Smooth muscle cell of the brain vasculature (primary cell): Measurements from ENCODE around the gene SRPK2.

Source experiments
- DNase-seq: peaks from one replicate; pipeline ENCODE4 v3.0.0-alpha.2; 2012; ENCODE audit warnings: low read depth, low spot score

Gene SRPK2

DNA sequence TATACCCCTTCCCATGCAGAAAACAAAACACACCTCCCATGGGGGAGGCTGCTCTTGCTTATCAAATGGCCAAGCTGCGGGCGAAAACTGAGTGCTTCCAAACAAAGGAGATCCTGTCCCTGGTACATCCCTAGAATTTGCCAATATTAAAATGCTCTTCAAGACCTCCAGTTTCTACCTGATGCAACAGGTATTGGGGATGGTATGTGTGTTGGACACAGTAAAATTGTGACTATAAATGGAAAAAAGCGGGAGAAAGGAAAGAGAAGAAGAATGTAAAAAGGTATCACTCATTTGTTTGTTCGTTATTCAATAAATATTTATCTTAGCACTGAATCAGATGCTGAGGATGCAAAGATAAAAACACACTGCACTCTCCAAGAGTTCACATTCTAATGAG, 250.8 kb downstream of the SRPK2 start:
- DNase-seq: no peak

DNA sequence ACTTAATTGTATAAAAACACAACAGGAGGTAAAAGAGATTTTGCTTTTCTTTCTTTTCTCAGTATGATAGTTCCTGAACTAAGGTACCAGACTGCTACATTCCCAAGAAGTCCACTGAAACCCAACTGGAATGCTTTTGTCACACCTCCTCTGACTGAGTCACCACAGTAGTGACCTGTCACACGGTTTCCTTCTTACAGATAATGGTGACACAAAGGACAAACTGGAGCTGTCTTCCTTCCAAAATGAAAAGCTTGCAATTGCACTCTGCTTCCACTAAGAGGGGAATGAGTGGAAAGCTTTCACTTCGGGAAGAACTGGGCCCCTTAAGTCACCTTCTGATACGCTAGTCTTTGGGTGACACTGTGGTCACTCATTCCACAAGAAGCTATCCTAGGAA, 252.5 kb downstream of the SRPK2 start:
- DNase-seq: no peak

DNA sequence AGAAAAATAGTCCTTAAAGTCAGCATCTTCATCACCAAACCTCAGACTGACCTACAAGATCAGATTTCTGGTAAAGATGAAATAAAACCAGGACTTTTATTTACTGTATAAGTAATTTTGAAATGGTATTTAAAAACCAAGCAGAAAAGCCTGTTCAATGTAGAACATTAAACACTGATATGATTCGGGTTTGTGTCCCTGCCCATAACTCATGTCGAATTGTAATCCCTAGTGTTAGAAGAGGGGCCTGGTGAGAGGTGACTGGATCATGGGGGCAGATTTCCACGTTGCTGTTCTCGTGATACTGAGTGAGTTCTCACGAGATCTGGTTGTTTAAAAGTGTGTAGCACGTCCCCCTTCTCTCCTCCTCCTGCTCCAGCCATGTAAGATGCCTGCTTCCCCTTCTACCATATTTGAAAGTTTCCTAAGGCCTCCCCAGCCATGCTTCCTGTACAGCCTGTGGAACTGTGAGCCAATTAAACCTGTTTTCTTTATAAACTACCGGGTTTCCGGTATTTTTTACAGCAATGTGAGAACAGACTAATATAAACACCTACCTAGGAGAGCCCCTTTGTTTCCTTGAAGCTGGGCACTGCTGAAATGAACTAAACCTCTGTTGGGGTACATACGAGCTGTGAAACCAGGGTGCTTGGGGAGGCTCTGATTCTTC, 254.6 kb downstream of the SRPK2 start:
- no peak for DNase-seq

DNA sequence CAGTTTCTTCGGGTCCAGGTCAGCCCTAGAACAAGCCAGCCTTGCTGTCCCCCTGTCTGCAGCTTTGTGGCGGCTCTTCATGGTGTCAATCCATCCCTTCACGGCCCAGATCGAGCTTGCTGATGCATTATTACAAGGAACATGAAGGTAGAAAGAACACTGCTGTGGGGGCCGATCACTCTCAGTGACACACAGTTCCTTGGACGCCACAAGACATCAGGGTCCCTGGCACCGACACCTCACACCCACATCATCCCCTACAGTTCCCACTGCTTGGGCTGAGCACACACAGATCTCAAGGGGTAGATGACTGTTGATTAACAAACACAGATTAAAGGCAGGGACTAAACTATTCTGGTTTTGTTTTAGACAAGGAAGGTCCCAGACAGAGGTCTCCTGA, 255.4 kb downstream of the SRPK2 start:
- DNase-seq: no peak

DNA sequence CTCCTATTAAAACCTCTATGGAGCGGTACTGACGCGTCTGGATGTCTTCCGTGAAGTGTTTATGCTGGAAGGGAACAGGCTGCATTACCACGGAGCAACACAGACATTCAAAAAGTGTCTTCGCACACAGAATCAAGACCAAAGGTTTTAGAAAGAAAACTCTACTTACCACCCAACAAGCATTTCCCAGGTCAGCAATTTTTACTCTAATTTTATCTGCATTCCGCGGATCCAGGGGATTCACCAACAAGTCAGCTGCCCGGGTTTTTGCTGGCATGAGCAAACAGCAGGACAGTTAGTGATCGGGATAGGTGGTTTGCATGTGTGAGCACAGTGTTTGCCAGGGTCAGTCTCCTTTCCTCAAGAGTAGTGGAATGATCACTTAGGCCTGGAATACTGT, 255.9 kb downstream of the SRPK2 start:
- no peak for DNase-seq

DNA sequence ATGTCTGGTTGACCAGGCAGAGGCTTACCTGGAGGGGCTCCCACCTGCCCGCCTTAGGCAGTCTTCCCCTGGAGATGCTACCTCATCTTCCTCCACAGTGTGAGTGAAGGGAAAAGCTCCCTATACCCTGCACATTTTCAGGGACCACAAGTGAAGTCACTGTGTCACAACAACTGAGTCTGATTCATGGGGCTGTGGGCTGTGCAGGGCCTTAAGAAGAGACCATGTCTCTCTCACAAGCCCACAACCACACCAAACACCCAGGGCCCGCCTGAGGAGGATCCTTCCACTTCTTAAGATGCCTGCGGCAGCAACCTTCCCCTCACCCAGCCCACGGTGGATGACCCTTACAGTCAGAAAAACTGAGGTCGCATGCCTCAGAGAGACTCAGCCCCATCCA, 256.4 kb downstream of the SRPK2 start:
- DNase-seq: no peak

DNA sequence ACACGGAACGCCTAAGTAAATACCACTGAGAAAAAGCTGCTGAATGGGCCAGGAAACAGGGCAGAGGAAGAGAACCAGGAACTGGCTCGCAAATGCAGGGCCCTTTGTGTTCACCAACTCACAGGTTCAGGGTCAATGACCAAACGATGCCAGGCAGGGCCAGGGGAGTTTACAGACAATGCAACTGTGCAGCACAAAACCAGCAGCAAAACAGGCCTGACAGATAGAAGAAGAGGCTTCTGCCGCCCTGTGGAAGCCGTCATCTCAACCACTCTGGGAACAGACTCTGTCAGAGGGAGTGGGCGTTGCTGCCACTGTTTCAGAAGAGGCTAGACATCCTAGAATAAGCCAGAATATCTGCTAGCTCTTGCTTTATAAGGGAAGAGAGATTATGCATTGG, 256.8 kb downstream of the SRPK2 start:
- no peak for DNase-seq

DNA sequence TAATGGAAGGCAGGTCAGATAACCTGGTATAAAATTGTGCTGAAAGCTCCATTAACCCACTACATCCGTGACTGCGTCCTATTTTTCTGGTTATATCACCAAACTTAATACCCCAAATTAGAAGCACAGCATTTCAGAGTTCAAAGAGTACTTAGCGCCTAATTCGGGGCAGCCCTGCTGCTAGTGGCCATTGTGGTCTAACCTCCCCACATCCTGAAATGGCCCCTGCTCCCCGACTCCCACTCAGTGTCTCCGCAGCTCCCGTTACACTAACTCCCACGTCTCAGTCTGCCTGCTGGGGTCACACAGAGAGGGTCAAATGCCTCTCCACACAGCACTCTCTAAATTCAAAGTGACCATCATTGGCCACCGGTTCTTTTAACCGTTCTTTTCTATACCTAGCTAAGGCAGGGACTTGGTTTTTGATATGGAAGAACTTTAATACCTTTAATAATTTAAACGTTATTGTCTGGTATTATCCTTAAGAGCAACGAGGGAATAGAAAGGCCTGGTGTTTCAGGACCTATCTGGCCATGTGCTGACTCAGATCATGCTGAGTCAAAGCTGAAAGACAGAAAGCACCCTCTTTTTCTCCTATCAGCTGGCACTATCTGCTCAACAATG, 257.6 kb downstream of the SRPK2 start:
- no peak for DNase-seq

DNA sequence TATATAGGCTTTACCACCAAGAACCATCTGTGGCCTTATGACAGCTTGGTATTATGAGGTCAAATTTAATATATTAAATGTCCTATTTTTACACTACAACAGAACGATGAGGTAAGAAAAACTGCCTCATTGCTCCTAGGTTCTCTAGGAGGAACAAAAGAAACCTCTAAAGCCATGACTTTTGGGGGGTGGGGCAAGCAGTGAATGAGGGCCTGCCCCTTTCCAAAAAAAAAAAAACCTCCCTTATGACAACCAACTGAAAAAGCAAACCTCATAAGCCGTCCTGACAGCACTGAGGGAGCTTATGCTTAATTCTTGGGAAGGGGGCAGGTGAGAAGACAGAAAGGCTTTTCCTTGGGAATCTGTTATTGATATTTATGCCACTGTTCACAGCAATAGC, 258.1 kb downstream of the SRPK2 start:
- DNase-seq: no peak

- DNase-seq: no peak
Measured at GRCh38 chr7:105130048-105130447, 258.7 kb downstream of the SRPK2 start.

- DNase-seq: no peak
Measured at GRCh38 chr7:105127179-105127578, 261.5 kb downstream of the SRPK2 start.

DNA sequence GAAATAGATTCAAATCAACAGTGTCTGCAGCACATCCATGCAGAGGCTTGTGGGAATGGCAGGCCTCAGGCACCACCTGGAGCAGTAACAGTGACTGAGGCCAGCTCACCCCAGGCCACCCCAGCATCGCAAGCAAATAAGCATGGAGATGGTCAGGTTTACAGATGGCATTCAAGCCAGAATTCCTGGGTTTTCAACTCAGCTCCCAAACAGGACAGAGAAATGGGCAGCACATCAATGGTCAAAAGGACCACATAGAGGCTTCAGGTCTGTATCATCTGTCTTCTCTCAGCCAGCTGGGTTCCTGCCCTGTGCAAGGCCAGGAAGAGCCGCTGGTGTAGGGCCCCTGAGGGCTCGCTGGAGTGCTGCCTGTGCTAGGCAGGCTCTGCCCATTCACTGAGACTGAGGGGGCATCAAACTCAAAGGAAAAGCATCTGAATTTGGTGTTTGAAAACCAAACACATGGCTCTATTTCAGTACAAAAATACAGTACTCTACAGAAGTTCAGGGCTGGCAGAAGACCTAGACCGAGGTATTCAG, 262.2 kb downstream of the SRPK2 start:
- DNase-seq: no peak

DNA sequence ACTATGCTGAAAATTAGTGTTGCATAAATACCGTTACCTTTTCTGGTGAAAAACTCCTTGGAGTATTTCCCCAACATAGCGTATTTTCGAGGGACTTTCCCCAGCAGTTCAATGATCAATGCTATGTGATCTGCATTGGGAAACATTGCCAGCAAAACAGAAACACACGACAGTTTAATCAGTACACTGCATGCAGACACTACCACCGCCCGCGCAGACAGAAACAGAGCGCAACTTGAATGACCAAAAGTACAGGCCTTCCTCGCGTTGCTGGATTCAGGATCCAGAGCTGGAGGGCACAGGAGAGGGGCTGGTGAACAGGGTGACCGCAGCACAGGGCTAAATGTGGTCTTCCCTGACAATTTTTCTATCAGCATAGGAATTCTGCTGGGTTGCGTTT, 263.0 kb downstream of the SRPK2 start:
- DNase-seq: no peak

- DNase-seq: no peak
Measured at GRCh38 chr7:105122619-105123018, 266.1 kb downstream of the SRPK2 start.

DNA sequence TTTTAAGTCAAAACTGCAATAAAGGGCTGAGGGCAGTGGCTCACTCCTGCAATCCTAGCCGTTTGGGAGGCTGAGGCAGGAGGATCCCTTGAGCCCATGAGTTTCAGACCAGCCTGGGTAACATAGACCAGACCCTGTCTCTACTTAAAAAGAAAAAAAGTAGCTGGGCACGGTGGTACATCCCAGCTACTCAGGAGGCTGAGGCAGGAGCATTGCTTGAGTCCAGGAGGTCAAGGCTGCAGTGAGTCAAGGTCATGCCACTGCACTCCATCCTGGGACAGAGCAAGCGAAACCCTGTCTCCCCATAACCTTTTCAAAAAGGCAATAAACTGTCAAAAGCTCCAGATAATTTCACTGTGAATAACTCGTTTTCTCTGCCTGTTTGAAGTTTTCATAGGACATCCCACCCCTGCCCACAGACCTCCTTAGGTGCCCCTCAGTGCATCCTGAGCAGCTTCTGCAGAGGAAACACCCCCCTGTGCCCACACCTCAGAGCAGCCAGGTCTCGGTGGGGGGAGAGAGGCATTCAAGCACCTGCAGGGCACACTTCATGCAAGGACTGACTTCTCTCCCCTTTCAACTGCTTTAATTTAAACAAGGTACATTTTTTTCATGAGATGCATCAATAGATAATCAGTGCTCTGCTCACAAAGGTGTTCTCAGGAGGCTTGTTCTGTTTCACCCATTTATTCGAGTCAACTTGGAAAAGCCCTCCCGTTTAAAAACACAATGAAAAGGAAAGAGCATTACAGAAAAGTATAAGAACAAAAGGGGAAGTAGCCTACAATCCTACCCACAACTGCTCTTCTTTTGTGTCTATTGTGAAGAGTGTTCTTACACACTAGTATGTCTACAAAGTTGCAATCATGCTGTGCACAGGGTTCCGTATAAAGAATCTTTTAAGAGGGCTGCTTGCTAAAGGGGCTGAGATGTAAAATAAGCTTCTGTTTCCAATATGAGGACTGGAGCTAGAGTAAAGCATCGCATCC, 269.8 kb downstream of the SRPK2 start:
- no peak for DNase-seq

DNA sequence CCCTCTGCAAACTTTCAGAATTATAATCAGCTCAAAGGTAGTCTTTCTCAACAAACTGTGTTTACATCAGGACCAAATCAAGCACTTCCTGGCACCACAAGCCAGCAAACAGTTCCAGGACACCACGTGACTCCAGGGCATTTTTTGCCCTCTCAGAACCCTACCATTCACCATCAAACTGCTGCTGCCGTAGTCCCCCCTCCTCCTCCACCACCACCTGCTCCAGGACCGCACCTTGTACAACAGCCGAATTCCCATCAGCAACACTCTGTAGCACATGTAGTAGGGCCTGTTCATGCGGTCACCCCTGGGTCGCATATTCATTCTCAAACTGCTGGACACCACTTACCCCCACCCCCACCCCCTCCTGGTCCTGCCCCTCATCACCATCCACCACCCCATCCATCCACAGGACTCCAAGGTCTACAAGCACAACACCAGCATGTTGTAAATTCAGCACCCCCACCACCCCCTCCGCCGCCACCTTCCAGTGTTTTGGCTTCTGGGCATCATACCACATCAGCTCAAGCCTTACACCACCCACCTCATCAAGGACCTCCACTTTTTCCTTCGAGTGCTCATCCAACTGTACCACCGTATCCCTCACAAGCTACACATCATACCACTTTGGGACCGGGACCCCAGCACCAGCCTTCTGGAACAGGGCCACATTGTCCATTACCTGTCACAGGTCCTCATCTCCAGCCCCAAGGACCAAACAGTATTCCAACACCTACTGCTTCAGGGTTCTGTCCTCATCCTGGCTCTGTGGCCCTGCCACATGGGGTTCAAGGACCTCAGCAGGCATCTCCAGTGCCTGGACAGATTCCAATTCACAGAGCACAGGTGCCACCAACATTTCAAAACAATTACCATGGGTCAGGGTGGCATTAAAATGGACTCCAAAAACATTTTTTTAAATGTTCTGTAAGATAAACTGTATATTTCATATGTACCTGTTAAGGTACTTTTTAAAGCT, 276.0 kb downstream of the SRPK2 start:
- no peak for DNase-seq

- DNase-seq: no peak
Measured at GRCh38 chr7:105107458-105107857, 281.3 kb downstream of the SRPK2 start.

GRCh38 chr7:105106473-105106872, 282.2 kb downstream of the SRPK2 start:
- no peak for DNase-seq

- DNase-seq: no peak
Measured at GRCh38 chr7:105105579-105105978, 283.1 kb downstream of the SRPK2 start.

- DNase-seq: no peak
Measured at GRCh38 chr7:105102557-105103352, 286.0 kb downstream of the SRPK2 start.
